Loucy (cell line): ENCODE results near the gene YY1AP1.
"Not testable (repeated sequence)": the region's sequence is repeated elsewhere in the genome, so short reads cannot be mapped to it uniquely, and the experiment has no call there.

Experiments
- H2AFZ ChIP-seq: fragments of 200-600 bp; sonication (generic); 2 replicates; pipeline ENCODE4 v1.6.0; 2016; ENCODE audit warnings: antibody characterized with exemption, mild to moderate bottlenecking, low read length, moderate library complexity
- H3F3A ChIP-seq: fragments of 200-600 bp; 2 replicates; pipeline ENCODE4 v1.6.0; 2016; ENCODE audit warnings: antibody characterized with exemption, low read depth, mild to moderate bottlenecking
- H3K27me3 ChIP-seq: fragments of 200-600 bp; sonication (generic); 2 replicates; pipeline ENCODE4 v1.6.1; 2014; ENCODE audit warnings: low read length, mild to moderate bottlenecking; ENCODE audit not compliant: insufficient read depth, poor library complexity, severe bottlenecking
- H3K36me3 ChIP-seq: fragments of 200-600 bp; sonication (generic); 2 replicates; pipeline ENCODE4 v1.6.1; 2016; ENCODE audit warnings: low read length; ENCODE audit not compliant: insufficient read depth
- H3K4me1 ChIP-seq: fragments of 200-600 bp; sonication (generic); 2 replicates; pipeline ENCODE4 v1.5.1; 2014; ENCODE audit warnings: low read length, mild to moderate bottlenecking; ENCODE audit not compliant: insufficient read depth, poor library complexity, severe bottlenecking
- H3K4me2 ChIP-seq: fragments of 200-600 bp; sonication (generic); 2 replicates; pipeline ENCODE4 v1.6.0; 2014; ENCODE audit warnings: antibody characterized with exemption, low read length, low read depth, mild to moderate bottlenecking; ENCODE audit not compliant: poor library complexity, severe bottlenecking
- H3K4me3 ChIP-seq: fragments of 200-600 bp; sonication (generic); 2 replicates; pipeline ENCODE4 v1.5.1; 2014; ENCODE audit warnings: low read length, mild to moderate bottlenecking, mixed read lengths; ENCODE audit not compliant: poor library complexity, severe bottlenecking
- H3K79me2 ChIP-seq: fragments of 200-600 bp; sonication (generic); 2 replicates; pipeline ENCODE4 v1.6.1; 2014; ENCODE audit warnings: low read length; ENCODE audit not compliant: insufficient read depth
- H3K9ac ChIP-seq: fragments of 200-600 bp; sonication (generic); 2 replicates; pipeline ENCODE4 v1.6.0; 2014; ENCODE audit warnings: mild to moderate bottlenecking, low read depth, low read length, moderate library complexity; ENCODE audit not compliant: poor library complexity, severe bottlenecking
- H3K9me2 ChIP-seq: fragments of 200-600 bp; sonication (generic); replicated peaks from 2 replicates; pipeline ENCODE4 v1.6.1; 2016; ENCODE audit warnings: low read depth, low read length, mixed read lengths
- H3K9me3 ChIP-seq: fragments of 200-600 bp; sonication (generic); 2 replicates; pipeline ENCODE4 v1.6.1; 2014; ENCODE audit warnings: mild to moderate bottlenecking, antibody characterized with exemption, low read length, low read depth; ENCODE audit not compliant: insufficient read depth
- H4K20me1 ChIP-seq: fragments of 200-600 bp; sonication (generic); 2 replicates; pipeline ENCODE4 v1.6.0; 2014; ENCODE audit warnings: antibody characterized with exemption, low read length, mild to moderate bottlenecking; ENCODE audit not compliant: insufficient read depth, poor library complexity, severe bottlenecking
- EZH2phosphoT487 ChIP-seq: fragments of 200-600 bp; IDR thresholded peaks from 2 replicates; pipeline ENCODE4 v1.6.1; 2018; ENCODE audit warnings: antibody characterized with exemption, mild to moderate bottlenecking, moderate library complexity, borderline replicate concordance
- TF ChIP-seq, protein P1 (sequence below): fragments of 200-600 bp; sonication (generic); conservative IDR thresholded peaks from 2 replicates; pipeline ENCODE4 v1.5.1; 2014; ENCODE audit warnings: mild to moderate bottlenecking, antibody characterized with exemption, low read length

Gene YY1AP1

DNA sequence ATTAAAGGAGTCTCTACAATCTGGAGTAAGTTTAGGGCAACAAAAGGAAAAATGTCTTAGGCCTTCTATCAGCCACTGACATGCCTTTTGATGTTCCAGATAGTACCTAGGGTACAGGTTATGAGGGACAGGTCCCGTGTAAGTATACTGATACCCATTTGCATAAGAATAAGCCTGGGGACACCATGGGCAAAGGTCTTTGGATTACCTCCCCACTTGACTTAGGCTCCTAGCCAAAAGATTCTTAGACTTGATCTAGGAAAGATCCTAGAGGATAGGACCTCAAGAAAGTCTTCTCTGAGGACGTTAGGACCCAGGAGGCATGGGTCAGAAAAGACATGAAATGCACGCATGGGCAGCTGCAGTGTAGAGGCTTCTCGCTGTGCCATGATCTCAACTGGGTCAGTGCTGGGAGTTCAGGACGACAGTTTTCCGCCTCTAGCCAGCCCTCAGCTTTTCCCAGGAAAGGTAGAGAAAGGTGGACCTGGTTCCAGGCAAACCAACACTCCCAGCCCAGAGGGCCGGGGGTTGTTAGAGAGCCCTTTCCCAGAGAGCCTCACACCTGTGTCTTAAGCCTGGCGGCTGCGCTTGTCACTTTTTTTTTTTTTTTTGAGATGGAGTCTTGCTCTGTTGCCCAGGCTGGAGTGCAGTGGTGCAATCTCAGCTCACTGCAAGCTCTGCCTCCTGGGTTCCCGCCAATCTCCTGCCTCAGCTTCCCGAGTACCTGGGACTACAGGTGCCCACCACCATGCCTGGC lies 52.0 kb downstream of the YY1AP1 start:
- H4K20me1 ChIP-seq = no peaks in the 10 kb centered on the region
- H3K27me3 ChIP-seq = no peaks in the 10 kb centered on the region
- peak overlapping the region; percentile 95 for H2AFZ ChIP-seq
- H3K9me3 ChIP-seq = peaks cover 9% of the 10 kb centered on the region; the same call in 1 of the 2 replicates
- no peaks in the 10 kb centered on the region for H3K9me2 ChIP-seq
- no peak for TF ChIP-seq EZH2phosphoT487
- TF ChIP-seq, protein P1, sequence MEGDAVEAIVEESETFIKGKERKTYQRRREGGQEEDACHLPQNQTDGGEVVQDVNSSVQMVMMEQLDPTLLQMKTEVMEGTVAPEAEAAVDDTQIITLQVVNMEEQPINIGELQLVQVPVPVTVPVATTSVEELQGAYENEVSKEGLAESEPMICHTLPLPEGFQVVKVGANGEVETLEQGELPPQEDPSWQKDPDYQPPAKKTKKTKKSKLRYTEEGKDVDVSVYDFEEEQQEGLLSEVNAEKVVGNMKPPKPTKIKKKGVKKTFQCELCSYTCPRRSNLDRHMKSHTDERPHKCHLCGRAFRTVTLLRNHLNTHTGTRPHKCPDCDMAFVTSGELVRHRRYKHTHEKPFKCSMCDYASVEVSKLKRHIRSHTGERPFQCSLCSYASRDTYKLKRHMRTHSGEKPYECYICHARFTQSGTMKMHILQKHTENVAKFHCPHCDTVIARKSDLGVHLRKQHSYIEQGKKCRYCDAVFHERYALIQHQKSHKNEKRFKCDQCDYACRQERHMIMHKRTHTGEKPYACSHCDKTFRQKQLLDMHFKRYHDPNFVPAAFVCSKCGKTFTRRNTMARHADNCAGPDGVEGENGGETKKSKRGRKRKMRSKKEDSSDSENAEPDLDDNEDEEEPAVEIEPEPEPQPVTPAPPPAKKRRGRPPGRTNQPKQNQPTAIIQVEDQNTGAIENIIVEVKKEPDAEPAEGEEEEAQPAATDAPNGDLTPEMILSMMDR = no peak
- peaks cover 15% of the 10 kb centered on the region for H3K4me1 ChIP-seq
- H3K79me2 ChIP-seq = no peaks in the 10 kb centered on the region
- H3K4me2 ChIP-seq = peak overlapping the region; percentile 84
- no peaks in the 10 kb centered on the region for H3K36me3 ChIP-seq
- H3K9ac ChIP-seq = no peak overlapping the region
- peak overlapping the region; percentile 77 for H3K4me3 ChIP-seq
- H3F3A ChIP-seq = no peaks in the 10 kb centered on the region

DNA sequence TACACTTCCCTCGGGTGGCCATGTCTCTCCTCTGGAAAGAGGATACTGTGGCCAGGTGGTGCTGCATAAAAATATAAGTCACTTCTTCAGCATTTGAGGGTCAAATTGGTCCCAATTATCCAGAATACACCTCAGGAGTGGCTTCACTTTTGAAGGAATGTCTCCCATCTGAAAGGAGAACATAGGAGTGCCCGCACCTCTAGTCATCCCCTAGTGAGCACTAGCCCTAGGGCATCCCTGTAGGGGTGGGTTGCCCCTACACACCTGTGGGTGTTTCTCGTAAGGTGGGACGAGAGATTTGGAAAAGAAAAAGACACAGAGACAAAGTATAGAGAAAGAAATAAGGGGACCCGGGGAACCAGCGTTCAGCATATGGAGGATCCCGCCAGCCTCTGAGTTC lies 62.1 kb downstream of the YY1AP1 start:
- H3K36me3 ChIP-seq, H3K27me3 ChIP-seq, H3K4me1 ChIP-seq, H2AFZ ChIP-seq, H3K79me2 ChIP-seq, H3K4me2 ChIP-seq, H4K20me1 ChIP-seq, H3K9me2 ChIP-seq, H3F3A ChIP-seq, H3K4me3 ChIP-seq, H3K9me3 ChIP-seq, H3K9ac ChIP-seq: not testable (repeated sequence)

DNA sequence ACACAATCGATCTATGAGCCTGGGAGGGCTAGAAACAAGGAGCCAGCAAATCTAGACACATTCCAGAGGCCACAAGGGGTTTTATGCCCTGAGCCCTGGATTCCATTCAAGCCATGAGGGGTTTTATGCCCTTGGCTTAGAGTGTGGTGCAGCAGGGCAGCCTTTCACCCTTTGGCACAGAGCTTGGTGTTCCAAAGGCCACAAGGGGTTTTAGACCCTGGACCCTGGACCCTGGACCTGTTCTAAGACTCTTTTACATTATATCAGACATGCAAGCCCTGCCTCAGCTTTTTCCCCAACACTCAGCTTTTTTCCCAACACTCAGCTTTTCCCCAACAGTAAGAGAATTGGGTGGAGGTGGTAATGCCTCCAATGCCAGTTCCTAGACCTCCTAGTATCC lies 65.2 kb downstream of the YY1AP1 start:
- Histone ChIP-seq H3K4me3 (no peak overlapping the region), H3K4me2 (no peak overlapping the region), H3K27me3 (no peaks in the 10 kb centered on the region), H3K36me3 (no peaks in the 10 kb centered on the region), H4K20me1 (no peaks in the 10 kb centered on the region), H3K4me1 (peaks cover 3% of the 10 kb centered on the region), H3F3A (no peaks in the 10 kb centered on the region), H3K79me2 (no peaks in the 10 kb centered on the region), H3K9ac (no peak overlapping the region), H2AFZ (no peak overlapping the region), H3K9me3 (no peaks in the 10 kb centered on the region), H3K9me2 (no peaks in the 10 kb centered on the region)
- TF ChIP-seq EZH2phosphoT487 = no peak
- TF ChIP-seq, protein P1 = no peak

DNA sequence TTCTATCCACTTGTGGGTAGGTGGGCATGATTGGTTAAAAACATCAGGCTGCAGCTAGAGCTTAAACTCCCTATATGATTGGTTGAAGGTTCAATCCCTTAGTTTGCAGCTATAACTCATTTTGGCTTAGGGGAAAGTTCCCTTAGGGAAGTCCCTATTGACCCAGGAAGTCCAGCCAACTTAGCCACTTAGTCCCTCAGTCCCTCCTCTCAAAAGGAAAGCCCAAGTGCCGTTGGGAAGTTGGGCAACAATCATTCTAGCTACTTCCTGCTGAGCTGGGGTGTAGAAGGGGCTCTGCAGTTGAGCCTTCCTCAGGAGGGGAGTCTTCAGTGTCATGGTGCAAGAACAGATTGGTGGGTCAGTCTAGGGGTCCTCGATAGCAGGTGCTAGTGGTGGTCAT lies 66.4 kb downstream of the YY1AP1 start:
- Histone ChIP-seq H3K27me3 (no peaks in the 10 kb centered on the region), H3K9me2 (no peaks in the 10 kb centered on the region), H3K79me2 (no peaks in the 10 kb centered on the region), H3K4me3 (no peak overlapping the region), H3K4me2 (no peak overlapping the region), H3F3A (no peaks in the 10 kb centered on the region), H3K4me1 (peaks cover 3% of the 10 kb centered on the region), H3K9ac (no peak overlapping the region), H4K20me1 (no peaks in the 10 kb centered on the region), H3K9me3 (no peaks in the 10 kb centered on the region), H2AFZ (no peak overlapping the region), H3K36me3 (no peaks in the 10 kb centered on the region)
- no peak for TF ChIP-seq EZH2phosphoT487
- TF ChIP-seq, protein P1 = no peak

DNA sequence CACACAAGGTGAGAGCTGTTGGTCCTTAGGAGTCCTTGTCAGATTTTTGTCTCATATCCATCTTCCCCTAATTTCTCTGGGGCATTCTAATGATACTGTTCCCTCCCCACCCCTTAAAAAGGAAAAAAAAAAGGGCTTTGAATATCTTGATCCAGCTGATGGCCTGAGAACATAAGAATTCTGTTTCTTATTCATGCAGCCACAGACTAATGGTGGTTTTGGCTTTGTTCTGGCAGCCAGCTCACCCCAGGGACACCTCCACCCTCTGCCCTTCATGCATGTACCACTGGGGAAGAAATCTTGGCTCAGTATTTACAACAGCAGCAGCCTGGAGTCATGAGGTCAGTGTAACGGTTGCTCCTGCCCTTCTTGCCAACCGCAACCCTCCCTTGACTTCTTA lies 75.3 kb downstream of the YY1AP1 start:
- H3K4me1 ChIP-seq, H3K9me2 ChIP-seq, H3K4me2 ChIP-seq, H4K20me1 ChIP-seq, H3K27me3 ChIP-seq, H3F3A ChIP-seq, H3K9me3 ChIP-seq, H3K79me2 ChIP-seq, H3K9ac ChIP-seq, H3K4me3 ChIP-seq, H3K36me3 ChIP-seq, H2AFZ ChIP-seq: not testable (repeated sequence)
